Mesodermal cell (in vitro differentiated cells): ENCODE measurements around the gene ZNF451. TPM values are rescaled to one million over a fixed set of nuclear protein-coding genes. Genes with fewer than 3 reads are reported as not detected.
"Not testable (repeated sequence)": the region's sequence is repeated elsewhere in the genome, so short reads cannot be mapped to it uniquely, and the experiment has no call there.

Experiments used
- H3K27ac ChIP-seq: 2 replicates; pipeline ENCODE4 v1.7.0; 2013; ENCODE audit warnings: mild to moderate bottlenecking, low read depth, low read length, moderate library complexity; ENCODE audit not compliant: severe bottlenecking
- H3K36me3 ChIP-seq: 2 replicates; pipeline ENCODE4 v1.7.1; 2013; ENCODE audit warnings: mild to moderate bottlenecking, low read length, moderate library complexity; ENCODE audit not compliant: control insufficient read depth, insufficient read depth
- H3K4me1 ChIP-seq: one replicate; pipeline ENCODE4 v1.7.1; 2013; ENCODE audit warnings: mild to moderate bottlenecking, low read length; ENCODE audit not compliant: insufficient read depth, control insufficient read depth, poor library complexity, severe bottlenecking
- H3K4me3 ChIP-seq: 2 replicates; pipeline ENCODE4 v1.7.0; 2013; ENCODE audit warnings: low read length, control low read depth, mild to moderate bottlenecking; ENCODE audit not compliant: insufficient read depth, poor library complexity, severe bottlenecking; ENCODE audit errors: extremely low read depth
- H3K9me3 ChIP-seq: 2 replicates; pipeline ENCODE4 v1.7.1; 2013; ENCODE audit warnings: mild to moderate bottlenecking, low read length, moderate library complexity; ENCODE audit not compliant: control insufficient read depth
- WGBS, 2 experiments: methylation state at CpG; one replicate each; pipeline ENCODE4 v1.1.5; 2013; ENCODE audit warnings: missing lambda C conversion rate in 2 of 2; ENCODE audit not compliant: insufficient coverage in 2 of 2; 5-methylcytosine and 5-hydroxymethylcytosine counted together
- polyA plus RNA-seq, 2 experiments: library from polyadenylated mRNA; stranded (reverse); fragments of 50-300 nt; gene quantifications; one replicate each; pipeline ENCODE4 v1.2.3, GENCODE V29; 2013

The ZNF451 gene, protein sequence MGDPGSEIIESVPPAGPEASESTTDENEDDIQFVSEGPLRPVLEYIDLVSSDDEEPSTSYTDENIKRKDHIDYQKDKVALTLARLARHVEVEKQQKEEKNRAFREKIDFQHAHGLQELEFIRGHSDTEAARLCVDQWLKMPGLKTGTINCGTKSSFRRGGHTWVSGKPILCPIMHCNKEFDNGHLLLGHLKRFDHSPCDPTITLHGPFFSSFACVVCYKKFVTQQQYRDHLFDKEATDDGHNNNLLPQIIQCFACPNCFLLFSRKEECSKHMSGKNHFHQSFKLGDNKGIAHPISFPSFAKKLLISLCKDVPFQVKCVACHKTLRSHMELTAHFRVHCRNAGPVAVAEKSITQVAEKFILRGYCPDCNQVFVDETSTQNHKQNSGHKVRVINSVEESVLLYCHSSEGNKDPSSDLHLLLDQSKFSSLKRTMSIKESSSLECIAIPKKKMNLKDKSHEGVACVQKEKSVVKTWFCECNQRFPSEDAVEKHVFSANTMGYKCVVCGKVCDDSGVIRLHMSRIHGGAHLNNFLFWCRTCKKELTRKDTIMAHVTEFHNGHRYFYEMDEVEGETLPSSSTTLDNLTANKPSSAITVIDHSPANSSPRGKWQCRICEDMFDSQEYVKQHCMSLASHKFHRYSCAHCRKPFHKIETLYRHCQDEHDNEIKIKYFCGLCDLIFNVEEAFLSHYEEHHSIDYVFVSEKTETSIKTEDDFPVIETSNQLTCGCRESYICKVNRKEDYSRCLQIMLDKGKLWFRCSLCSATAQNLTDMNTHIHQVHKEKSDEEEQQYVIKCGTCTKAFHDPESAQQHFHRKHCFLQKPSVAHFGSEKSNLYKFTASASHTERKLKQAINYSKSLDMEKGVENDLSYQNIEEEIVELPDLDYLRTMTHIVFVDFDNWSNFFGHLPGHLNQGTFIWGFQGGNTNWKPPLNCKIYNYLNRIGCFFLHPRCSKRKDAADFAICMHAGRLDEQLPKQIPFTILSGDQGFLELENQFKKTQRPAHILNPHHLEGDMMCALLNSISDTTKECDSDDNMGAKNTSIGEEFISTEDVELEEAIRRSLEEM
- polyA plus RNA-seq (2013, experiment 1 of 2): 40.3 TPM
- 43.0 TPM for polyA plus RNA-seq (2013, experiment 2 of 2)

DNA sequence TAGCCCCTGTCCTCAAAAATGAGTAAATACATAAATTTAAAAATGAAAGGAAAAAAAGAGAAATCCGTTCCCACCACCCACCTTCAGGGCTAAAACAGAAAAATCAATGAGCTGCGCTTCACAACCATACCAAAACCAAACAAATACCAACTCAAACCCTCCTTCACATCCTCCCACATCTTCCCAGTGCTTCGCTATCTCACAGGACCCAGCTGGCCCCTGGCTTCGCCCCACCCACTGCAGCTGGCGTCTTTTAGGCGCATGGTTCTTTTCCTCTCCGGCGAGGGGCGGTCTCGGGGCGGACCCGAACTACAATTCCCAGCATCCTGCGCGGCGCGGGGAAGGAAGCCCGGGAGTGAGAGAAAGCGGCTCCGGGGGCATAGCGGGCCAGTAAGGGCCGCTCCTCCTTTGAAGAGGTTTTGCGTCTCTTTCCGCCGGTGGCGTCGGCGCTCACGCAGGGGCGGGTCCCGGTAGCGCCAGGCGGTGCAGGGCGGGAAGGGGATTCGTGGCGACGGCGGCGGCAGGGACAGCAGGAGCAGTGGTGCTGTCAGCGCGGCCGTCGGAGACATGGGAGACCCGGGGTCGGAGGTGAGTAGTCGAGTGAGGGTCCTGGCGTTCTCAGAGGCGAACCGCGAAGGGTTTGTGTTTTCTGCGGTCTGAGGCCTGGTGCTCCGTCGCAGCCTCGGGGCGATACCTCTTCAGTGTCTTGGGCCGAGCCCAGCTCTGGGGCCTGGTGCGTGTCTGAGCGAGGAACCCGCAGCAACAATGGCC, at the start of gene ZNF451:
TSS of gene ZNF451 (plus strand) at position 502 of the 771 bp plus-strand sequence. CDS start at position 568, 66 bp downstream.
- WGBS, 2 experiments: 0% methylated on average over 19 to 38 of the region's 58 CpGs
- H3K9me3 ChIP-seq: no peaks in the 10 kb centered on the region
- H3K36me3 ChIP-seq: peaks cover 22% of the 10 kb centered on the region
- H3K27ac ChIP-seq: peak within 1 kb of the TSS; percentile 86
- peak within 1 kb of the TSS; percentile 60 for H3K4me3 ChIP-seq
- peaks cover 4% of the 10 kb centered on the region for H3K4me1 ChIP-seq

DNA sequence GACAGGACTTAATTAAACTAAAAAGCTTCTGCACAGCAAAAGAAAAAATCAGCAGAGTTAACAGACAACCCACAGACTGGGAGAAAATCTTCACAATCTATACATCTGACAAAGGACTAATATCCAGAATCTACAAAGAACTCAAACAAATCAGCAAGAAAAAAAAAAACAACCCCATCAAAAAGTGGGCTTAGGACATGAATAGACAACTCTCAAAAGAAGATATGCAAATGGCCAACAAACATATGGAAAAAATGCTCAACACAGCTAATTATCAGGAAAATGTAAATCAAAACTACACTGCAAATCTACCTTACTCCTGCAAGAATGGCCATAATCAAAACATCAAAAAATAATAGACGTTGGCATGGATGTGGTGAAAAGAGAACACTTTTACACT, 45.9 kb upstream of the ZNF451 start:
- not testable (repeated sequence) for H3K4me1 ChIP-seq, H3K4me3 ChIP-seq, H3K9me3 ChIP-seq, H3K27ac ChIP-seq
- peaks cover 11% of the 10 kb centered on the region for H3K36me3 ChIP-seq
- no CpG with 5 or more reads among the region's 1 CpG for WGBS, 2 experiments

DNA sequence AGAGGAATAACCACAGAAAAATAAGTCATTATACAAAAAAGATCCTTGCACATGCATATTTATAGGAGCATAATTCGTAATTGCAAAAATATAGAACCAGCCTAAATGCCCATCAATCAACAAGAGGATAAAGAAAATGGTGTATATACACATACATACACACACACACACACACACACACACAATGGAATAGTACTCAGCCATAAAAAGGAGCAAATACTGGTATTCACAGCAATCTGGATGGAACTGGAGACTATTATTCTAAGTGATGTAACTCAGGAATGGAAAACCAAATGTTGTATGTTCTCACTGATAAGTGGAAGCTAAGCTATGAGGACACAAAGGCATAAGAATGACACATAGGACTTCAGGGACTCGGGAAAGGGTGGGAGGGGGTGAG, 45.4 kb upstream of the ZNF451 start:
- peaks cover 17% of the 10 kb centered on the region for H3K36me3 ChIP-seq
- H3K4me3 ChIP-seq: no peak overlapping the region
- no peak overlapping the region for H3K27ac ChIP-seq
- no peaks in the 10 kb centered on the region for H3K9me3 ChIP-seq
- H3K4me1 ChIP-seq: peaks cover 5% of the 10 kb centered on the region
- no CpG with 5 or more reads among the region's 2 CpGs for WGBS, 2 experiments

DNA sequence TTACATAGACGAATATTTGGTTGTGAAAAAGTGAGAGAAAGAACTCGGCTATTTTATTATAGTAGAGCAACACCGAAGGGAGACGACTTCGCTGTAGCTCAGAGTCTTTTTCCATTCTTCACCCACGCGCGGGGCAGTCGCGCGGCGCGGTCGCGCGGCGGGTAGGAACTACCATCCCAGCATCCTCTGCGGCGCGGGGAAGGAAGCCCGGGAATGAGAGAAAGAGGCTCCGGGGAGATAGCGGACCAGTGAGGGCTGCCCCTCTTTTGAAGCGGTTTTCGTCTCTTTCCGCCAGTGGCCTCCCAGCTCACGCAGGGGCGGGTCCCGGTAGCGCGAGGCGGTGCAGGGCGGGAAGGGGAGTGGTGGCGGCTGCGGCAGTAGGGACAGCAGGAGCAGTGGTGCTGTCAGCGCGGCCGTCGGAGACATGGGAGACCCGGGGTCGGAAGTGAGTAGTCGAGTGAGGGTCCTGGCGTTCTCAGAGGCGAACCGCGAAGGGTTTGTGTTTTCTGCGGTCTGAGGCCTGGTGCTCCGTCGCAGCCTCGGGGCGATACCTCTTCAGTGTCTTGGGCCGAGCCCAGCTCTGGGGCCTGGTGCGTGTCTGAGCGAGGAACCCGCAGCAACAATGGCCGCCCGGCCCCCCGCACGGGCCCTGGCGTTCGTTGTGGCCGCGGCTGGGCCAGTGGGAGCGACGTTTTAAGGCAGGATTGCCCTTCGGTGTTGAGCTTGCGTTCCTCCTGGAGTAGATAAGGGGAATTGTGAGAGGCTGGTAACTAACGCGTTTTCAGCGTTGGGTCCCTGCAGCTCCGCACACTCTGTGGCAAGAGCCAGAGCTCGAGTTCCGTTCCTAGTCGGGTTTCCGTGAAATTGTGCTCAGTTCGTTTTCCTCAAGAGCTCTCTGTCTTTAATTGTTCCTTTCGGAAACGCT, 43.4 kb upstream of the ZNF451 start, which contains the start of gene KIAA1586:
TSS of gene KIAA1586 (plus strand) at position 362 of the 925 bp plus-strand sequence. CDS start at position 425, 63 bp downstream.
- not testable (repeated sequence) for H3K9me3 ChIP-seq, H3K4me1 ChIP-seq
- 0% methylated on average over 14 to 16 of the region's 78 CpGs for WGBS, 2 experiments
- H3K27ac ChIP-seq: peak within 1 kb of the TSS; percentile 83
- peak within 1 kb of the TSS; percentile 54 for H3K4me3 ChIP-seq
- peaks cover 35% of the 10 kb centered on the region for H3K36me3 ChIP-seq

DNA sequence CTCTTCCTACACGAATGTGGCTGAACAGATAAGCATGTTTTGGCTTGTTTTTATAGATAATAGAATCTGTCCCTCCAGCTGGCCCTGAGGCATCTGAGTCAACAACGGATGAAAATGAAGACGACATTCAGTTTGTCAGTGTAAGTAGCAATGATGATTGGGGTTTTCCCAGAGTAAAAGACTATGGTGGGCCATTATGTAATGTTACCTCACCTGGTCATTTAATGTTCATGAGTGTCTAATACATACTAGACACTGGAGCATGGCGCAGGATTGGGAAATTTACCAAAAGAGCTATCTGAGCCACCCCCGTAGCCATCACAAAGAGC, 42.8 kb upstream of the ZNF451 start:
- no CpG with 5 or more reads among the region's 5 CpGs for WGBS, 2 experiments
- H3K4me1 ChIP-seq, H3K27ac ChIP-seq, H3K4me3 ChIP-seq, H3K9me3 ChIP-seq: not testable (repeated sequence)
- peaks cover 40% of the 10 kb centered on the region for H3K36me3 ChIP-seq

DNA sequence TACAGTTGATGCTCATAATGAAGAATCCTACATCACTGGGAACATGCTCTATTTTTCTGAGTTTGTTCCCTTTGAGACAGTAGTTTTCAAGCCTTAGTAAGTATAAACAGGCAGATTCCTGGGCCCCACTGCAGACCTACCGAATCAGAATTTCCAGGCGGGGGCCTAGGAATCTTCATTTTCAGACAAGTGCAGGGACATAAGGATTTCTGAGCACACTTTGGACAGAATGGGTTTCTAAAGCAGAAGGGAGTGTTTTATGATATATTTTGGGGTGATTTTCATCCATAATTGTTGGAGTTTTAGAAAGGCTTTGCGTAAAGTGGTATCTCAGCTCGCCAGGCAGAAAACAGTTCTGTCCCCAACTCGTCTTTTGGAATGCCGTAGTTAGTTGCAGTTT, 42.1 kb upstream of the ZNF451 start:
- H3K27ac ChIP-seq, H3K9me3 ChIP-seq, H3K4me1 ChIP-seq: not testable (repeated sequence)
- Histone ChIP-seq H3K4me3 (peak overlapping the region; percentile 18), H3K36me3 (peaks cover 46% of the 10 kb centered on the region)
- 75 to 89% methylated on average over 3 to 4 of the region's 6 CpGs for WGBS, 2 experiments

DNA sequence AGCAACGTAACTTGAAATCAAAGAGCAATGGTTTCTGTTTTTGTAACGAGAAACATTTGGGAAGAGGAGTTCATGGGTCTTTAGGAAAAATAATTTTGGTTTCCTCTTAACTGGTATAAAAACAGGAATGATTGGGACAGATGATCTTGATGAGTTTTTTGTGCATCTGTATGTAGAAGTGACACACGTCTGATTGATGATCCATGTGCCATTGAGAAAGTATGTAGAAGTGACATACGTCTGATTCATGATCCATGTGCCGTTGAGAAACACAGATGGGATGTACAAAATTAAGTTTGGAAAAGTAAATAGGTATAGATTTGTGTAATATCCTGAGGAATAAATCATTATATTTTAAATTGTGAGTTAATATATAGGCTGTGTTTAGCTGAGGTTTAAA, 41.4 kb upstream of the ZNF451 start:
- Histone ChIP-seq H3K9me3 (no peaks in the 10 kb centered on the region), H3K27ac (no peak overlapping the region), H3K4me1 (peaks cover 5% of the 10 kb centered on the region), H3K36me3 (peaks cover 52% of the 10 kb centered on the region), H3K4me3 (peak overlapping the region; percentile 18)
- 95 to 97% methylated on average over 5 of the region's 5 CpGs for WGBS, 2 experiments

DNA sequence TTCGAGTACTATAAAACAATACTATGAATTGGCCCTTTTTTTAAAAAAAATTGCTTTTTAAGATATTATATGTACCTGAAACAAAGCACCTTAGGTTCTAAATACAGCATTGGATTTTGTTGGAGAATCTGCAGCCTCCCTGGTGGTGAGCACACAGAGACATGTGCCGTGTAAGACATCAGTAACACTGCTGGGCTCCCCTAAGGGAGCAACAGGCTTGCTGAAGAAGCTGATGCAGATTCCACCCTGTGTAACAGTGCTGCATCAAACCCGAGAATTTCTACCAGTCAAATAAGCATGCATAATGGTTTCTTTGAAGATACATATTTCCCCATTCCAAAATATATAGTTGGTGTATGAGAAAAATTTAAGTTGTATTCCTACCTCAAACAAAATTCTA, 26.1 kb upstream of the ZNF451 start:
- Histone ChIP-seq H3K27ac (no peak overlapping the region), H3K4me1 (no peaks in the 10 kb centered on the region), H3K36me3 (peaks cover 34% of the 10 kb centered on the region), H3K4me3 (no peak overlapping the region), H3K9me3 (no peaks in the 10 kb centered on the region)
- 93 to 100% methylated on average over 1 of the region's 3 CpGs for WGBS, 2 experiments

DNA sequence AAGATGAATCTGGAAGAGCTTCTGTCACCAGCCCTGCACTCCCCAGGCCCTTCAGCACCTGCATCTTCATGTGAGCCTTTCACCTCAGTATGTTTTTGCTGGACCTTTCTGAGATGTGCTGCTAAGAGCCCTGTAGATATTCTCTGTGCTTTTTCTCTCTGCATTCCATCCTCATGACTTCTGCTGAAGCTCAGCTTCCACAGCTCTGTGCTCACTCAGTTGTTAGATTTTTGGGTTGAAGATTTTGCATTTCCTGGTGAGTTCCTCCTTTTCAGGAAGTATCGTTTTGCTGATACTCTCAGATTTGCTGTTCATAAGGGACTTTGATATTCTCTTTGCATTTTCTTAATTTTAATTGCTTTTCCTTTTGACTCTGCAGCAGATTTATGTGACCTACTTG, 25.2 kb upstream of the ZNF451 start:
- peaks cover 28% of the 10 kb centered on the region for H3K36me3 ChIP-seq
- H3K9me3 ChIP-seq: no peaks in the 10 kb centered on the region
- no CpG with 5 or more reads among the region's 1 CpG for WGBS, 2 experiments
- H3K27ac ChIP-seq: no peak overlapping the region
- H3K4me1 ChIP-seq: peaks cover 6% of the 10 kb centered on the region
- H3K4me3 ChIP-seq: no peak overlapping the region
